ENCODE results near the gene RPS5.
"Not testable (repeated sequence)": the region's sequence is repeated elsewhere in the genome, so short reads cannot be mapped to it uniquely, and the experiment has no call there.

The RPS5 gene

DNA sequence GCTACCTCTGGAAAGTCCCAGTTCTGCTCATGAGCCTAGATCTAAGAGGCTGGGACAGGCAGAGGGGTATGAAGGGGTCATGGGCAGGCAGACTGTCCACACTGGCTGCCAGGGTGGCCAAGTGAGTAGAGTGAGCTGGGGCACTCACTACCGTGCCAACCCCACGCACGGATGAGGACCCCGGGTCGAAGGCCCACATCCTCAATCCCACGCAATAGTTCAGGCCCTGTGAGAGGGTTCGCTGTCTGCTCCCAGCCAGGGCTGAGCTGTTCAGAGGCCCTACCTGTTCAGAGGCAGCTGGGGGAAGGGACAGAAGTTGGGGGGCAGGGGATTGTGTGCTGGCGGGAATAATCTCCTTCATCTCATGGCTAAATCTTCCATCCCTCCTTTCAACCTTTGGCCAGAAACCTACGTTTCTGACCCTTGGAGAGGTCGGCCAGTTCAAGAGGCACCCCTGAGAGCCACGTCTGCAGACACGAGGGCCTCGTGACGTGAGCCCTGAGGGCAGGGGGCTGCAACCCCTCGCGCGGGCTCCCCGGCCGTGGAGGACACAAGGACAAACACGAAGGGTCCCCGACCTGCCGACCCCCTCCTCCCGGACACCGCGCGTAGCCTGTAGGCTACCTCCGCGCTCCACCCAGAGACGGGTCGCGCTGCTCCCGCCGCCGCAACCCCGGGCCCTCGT, 1.0 kb upstream of the RPS5 start:
- DNase-seq, result no peak

- DNase-seq, result no peak
Measured at GRCh38 chr19:58387338-58388174, 487 bp downstream of the RPS5 start.

GRCh38 chr19:58388175-58388526, 1.1 kb downstream of the RPS5 start:
- DNase-seq, result no peak

DNA sequence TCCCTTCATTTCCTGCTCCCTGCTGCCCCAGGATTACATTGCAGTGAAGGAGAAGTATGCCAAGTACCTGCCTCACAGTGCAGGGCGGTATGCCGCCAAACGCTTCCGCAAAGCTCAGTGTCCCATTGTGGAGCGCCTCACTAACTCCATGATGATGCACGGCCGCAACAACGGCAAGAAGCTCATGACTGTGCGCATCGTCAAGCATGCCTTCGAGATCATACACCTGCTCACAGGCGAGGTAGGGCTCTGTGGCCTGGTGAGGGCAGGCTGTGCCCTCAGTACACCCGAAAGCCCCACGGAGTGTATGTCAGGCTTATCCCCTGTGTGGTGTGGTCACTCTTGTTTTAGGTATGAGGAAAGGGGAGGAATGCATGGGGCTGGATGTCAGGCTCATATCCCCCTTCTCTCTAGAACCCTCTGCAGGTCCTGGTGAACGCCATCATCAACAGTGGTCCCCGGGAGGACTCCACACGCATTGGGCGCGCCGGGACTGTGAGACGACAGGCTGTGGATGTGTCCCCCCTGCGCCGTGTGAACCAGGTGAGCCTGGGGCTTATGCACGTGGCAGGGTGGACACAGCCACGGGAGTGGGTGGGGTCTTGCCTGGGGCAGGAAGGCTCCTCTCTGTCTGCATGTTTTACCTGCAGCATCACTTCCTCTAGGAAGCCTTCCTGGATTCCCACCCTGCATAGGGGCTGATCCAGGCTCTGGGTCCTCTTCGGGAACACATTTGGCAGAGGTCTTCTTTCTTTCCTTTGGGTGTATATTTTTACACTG, 6.1 kb downstream of the RPS5 start:
- DNase-seq, result no peak

- no peak for DNase-seq
Measured at GRCh38 chr19:58393725-58394033, 6.6 kb downstream of the RPS5 start.

DNA sequence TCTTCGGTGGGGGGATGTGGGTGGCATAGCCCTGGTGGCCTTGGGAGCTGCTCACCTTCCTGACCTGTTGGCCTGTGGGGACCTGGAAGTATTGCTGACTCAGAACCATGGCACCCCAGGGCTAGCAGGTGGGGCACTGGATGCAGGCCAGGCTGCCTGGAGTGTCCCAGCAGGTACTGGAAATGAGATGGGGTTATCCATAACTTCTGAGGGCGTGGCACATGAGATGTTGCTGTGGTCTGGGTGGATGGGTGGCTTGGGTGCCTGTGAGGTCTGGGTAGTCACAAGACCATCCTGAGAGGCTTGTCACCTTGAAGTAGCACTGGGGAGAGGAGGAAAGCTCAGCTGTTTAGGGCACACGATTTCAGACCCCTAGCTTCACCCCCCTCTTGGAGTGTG, 7.8 kb downstream of the RPS5 start:
- DNase-seq, result no peak

DNA sequence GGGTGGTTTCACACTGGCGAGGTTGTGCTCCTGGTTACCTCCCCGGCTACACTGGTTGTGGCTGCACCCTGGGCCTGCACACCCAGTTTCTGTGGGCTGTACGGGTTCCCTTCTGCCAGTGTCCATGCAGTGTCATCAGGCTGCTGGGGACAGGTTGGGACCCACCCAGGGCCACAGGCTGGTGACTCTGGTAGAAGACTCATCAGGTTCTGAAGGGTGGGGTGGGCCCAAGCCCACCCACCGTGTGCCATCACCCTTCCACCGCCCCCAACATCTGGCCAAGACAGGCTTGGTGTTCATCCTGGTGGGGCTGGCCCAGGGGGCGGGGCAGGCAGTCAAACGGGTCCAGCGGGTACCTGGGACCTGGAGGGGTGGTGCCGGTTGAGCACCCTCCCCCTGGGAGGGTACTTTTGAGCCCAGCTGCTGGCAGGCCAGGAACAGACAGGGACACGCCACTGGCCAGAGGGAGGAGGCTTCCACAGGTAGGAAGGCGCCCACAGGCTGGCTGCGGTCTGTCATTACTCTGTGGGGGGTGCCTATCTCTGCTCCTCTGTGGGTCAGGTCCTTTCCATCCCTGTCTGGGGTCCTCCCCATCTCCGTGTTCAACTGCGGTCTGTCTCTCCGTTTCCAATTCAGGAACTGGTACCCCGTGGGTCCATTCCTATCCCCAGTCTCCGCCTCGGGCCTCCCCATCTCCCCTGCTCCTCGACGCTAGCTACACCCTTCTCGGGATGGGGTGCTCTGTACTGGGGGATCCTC, 8.3 kb downstream of the RPS5 start, which contains the start of gene RNF225:
TSS of gene RNF225 (plus strand) at position 437 of the 759 bp plus-strand sequence. CDS start 434 bp downstream, outside the sequence.
- DNase-seq, result no peak

GRCh38 chr19:58395979-58396627, 9.0 kb downstream of the RPS5 start:
- no peak for DNase-seq

GRCh38 chr19:58396691-58397532, 9.8 kb downstream of the RPS5 start:
- DNase-seq, result no peak

GRCh38 chr19:58397533-58398037, 10.5 kb downstream of the RPS5 start:
- DNase-seq, result no peak

DNA sequence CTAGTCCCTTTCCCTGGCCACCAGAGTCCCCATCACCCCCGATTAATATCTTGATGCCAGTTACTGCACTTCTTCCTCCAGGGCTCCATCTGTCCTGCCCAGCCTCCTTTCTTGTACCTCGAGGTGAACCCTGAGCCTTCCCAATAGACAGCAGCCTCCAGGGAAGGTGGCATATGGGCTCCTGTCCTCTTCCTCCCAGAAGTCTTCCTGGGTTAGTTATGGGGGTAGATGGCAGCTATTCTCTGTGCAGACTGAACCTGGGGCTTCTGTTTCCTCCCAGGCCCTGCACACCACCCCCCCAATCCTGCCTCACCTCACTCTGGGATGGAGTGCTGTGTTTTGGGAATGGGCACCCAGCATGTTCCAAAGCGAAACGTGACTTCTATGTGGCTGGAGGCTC, 11.0 kb downstream of the RPS5 start:
- no peak for DNase-seq

DNA sequence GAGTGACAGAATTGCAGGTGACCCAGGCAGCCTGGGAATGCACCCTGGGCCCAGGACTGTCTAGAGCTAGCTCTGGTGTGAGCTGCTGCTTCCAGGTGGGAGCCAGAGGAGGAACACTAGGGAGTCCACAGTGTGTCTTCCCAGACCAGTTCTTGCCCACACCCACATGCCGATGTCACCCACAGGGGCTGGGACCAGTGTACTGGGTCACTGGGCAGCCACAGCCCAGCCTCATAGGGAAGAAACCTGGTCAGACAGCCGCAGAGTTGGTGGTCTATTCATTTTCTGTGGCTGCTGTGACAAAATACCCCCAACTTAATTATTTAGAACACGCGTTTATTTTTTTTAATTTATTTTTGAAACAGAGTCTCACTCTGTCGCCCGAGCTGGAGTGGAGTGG, 11.5 kb downstream of the RPS5 start:
- no peak for DNase-seq

GRCh38 chr19:58399903-58400302, 12.8 kb downstream of the RPS5 start:
- DNase-seq, result no peak

- DNase-seq, result no peak
Measured at GRCh38 chr19:58400316-58400915, 13.3 kb downstream of the RPS5 start.

- peak; percentile 99 for DNase-seq
Measured at GRCh38 chr19:58400916-58401839, 14.1 kb downstream of the RPS5 start.

DNA sequence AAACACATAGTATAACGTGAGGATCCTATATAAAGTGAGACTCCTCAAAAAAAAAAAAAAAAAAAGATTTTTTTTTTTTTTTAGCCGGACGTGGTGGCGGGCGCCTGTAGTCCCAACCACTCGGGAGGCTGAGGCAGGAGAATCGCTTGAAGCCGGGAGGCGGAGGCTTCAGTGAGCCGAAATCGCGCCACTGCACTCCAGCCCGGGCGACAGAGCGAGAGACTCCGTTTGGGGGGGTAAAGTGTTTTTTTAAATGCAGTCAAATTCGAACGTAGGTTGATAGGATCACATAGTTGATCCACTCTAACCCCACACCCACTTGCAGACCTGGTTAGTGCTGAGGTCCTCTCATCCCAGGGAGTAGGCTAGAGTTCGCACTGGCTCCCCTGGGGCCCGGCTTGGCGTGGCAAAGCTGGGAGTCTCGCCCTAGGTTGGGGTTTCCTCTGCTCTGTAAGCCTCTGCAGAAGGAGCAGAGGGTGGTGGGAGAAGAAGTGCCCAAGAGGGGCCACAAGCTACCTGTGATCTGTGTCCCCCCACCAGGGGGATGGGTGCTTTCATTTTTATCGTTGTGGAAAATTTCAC, 14.9 kb downstream of the RPS5 start:
- no peak for DNase-seq

- not testable (repeated sequence) for DNase-seq
Measured at GRCh38 chr19:58403920-58404478, 16.9 kb downstream of the RPS5 start.

DNA sequence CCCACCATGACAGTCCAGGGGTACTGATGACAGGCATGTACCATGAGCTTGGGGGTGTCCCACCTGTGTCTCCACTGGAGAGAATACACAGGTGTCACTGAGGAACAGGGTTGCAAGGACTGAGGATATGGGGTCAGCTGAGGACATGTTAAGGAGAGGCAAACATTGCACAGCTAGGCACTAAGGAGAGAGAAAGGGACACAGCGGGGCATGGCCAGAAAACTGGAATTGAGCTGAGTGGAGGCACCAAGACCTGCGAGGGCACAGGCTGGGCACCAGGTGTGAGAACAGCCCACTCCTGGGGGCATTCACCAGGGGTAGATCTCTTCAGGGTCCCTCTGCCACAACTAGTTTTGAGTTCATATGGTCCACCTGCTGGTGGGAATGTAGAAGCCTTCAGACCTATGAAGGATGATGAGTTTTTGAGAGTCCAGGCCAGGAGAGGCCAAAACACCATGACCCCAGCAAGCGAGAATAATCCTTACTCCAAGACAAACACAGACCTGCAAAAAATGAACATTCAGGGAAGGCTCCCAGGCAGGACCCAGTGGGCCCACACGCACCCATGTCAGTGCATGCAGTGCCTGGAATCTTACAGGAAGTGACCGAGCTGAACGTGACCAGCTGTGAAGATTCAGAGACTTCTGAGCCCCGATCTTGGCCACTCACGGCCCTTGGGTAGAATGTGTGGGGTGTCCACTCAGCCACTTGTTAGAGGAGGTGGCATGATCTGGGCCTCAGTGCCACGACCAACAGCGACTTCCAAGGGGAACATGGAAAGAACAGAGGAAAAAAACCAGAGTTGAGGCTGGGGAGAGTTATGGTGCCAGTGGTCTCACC, 20.0 kb downstream of the RPS5 start:
- no peak for DNase-seq
